Mesodermal cell (in vitro differentiated cells): ENCODE results near the gene TMEM44.
A peak's percentile ranks its signal among the peaks of the same experiment; 100 is the strongest.

Experiments used
- H3K27ac ChIP-seq: 2 replicates; pipeline ENCODE4 v1.7.0; 2013; ENCODE audit warnings: mild to moderate bottlenecking, low read depth, low read length, moderate library complexity; ENCODE audit not compliant: severe bottlenecking
- H3K36me3 ChIP-seq: 2 replicates; pipeline ENCODE4 v1.7.1; 2013; ENCODE audit warnings: mild to moderate bottlenecking, low read length, moderate library complexity; ENCODE audit not compliant: control insufficient read depth, insufficient read depth
- H3K4me1 ChIP-seq: one replicate; pipeline ENCODE4 v1.7.1; 2013; ENCODE audit warnings: mild to moderate bottlenecking, low read length; ENCODE audit not compliant: insufficient read depth, control insufficient read depth, poor library complexity, severe bottlenecking
- H3K4me3 ChIP-seq: 2 replicates; pipeline ENCODE4 v1.7.0; 2013; ENCODE audit warnings: low read length, control low read depth, mild to moderate bottlenecking; ENCODE audit not compliant: insufficient read depth, poor library complexity, severe bottlenecking; ENCODE audit errors: extremely low read depth
- H3K9me3 ChIP-seq: 2 replicates; pipeline ENCODE4 v1.7.1; 2013; ENCODE audit warnings: mild to moderate bottlenecking, low read length, moderate library complexity; ENCODE audit not compliant: control insufficient read depth
- WGBS, 2 experiments: methylation state at CpG; one replicate each; pipeline ENCODE4 v1.1.5; 2013; ENCODE audit warnings: missing lambda C conversion rate in 2 of 2; ENCODE audit not compliant: insufficient coverage in 2 of 2; 5-methylcytosine and 5-hydroxymethylcytosine counted together

The TMEM44 gene

GRCh38 chr3:194571491-194572142 is 61.6 kb downstream of the TMEM44 start:
- Histone ChIP-seq H3K9me3 (no peaks in the 10 kb centered on the region), H3K27ac (peak overlapping the region; percentile 92), H3K4me1 (peaks cover 38% of the 10 kb centered on the region), H3K4me3 (no peak overlapping the region), H3K36me3 (no peaks in the 10 kb centered on the region)
- 75 to 78% methylated on average over 13 to 15 of the region's 16 CpGs for WGBS, 2 experiments

GRCh38 chr3:194570898-194571297 is 62.3 kb downstream of the TMEM44 start:
- no peaks in the 10 kb centered on the region for H3K9me3 ChIP-seq
- no peak overlapping the region for H3K4me3 ChIP-seq
- H3K36me3 ChIP-seq = no peaks in the 10 kb centered on the region
- H3K27ac ChIP-seq = no peak overlapping the region
- peaks cover 37% of the 10 kb centered on the region for H3K4me1 ChIP-seq
- 97 to 100% methylated on average over 2 to 6 of the region's 8 CpGs for WGBS, 2 experiments

GRCh38 chr3:194570235-194570634 is 63.0 kb downstream of the TMEM44 start:
- peaks cover 35% of the 10 kb centered on the region for H3K4me1 ChIP-seq
- H3K9me3 ChIP-seq = no peaks in the 10 kb centered on the region
- no peak overlapping the region for H3K27ac ChIP-seq
- WGBS, 2 experiments = 96 to 98% methylated on average over 12 to 13 of the region's 13 CpGs
- no peak overlapping the region for H3K4me3 ChIP-seq
- H3K36me3 ChIP-seq = no peaks in the 10 kb centered on the region

GRCh38 chr3:194569252-194569651 is 64.0 kb downstream of the TMEM44 start:
- WGBS, 2 experiments = 82 to 83% methylated on average over 8 to 9 of the region's 12 CpGs
- Histone ChIP-seq H3K4me1 (peaks cover 32% of the 10 kb centered on the region), H3K4me3 (no peak overlapping the region), H3K36me3 (no peaks in the 10 kb centered on the region), H3K9me3 (no peaks in the 10 kb centered on the region), H3K27ac (no peak overlapping the region)

GRCh38 chr3:194565597-194566190 is 67.5 kb downstream of the TMEM44 start:
- peaks cover 14% of the 10 kb centered on the region for H3K4me1 ChIP-seq
- no peak overlapping the region for H3K4me3 ChIP-seq
- H3K36me3 ChIP-seq = no peaks in the 10 kb centered on the region
- 75 to 93% methylated on average over 2 to 3 of the region's 9 CpGs for WGBS, 2 experiments
- no peaks in the 10 kb centered on the region for H3K9me3 ChIP-seq
- H3K27ac ChIP-seq = no peak overlapping the region

- H3K27ac ChIP-seq = no peak overlapping the region
- WGBS, 2 experiments = 78 to 97% methylated on average over 2 of the region's 2 CpGs
- H3K4me3 ChIP-seq = no peak overlapping the region
These were observed 70.2 kb downstream of the TMEM44 start for GRCh38 chr3:194562986-194563385.

GRCh38 chr3:194561306-194561974 is 71.8 kb downstream of the TMEM44 start:
- no peaks in the 10 kb centered on the region for H3K36me3 ChIP-seq
- H3K27ac ChIP-seq = no peak overlapping the region
- H3K4me3 ChIP-seq = no peak overlapping the region
- H3K4me1 ChIP-seq = peaks cover 5% of the 10 kb centered on the region
- WGBS, 2 experiments = 95 to 96% methylated on average over 7 of the region's 7 CpGs
- no peaks in the 10 kb centered on the region for H3K9me3 ChIP-seq

More at GRCh38 chr3:194562986-194563385, 70.2 kb downstream of the TMEM44 start:
- H3K36me3 ChIP-seq = no peaks in the 10 kb centered on the region
- no peaks in the 10 kb centered on the region for H3K9me3 ChIP-seq
- H3K4me1 ChIP-seq = peaks cover 5% of the 10 kb centered on the region

- H3K4me1 ChIP-seq = peaks cover 10% of the 10 kb centered on the region
- H3K36me3 ChIP-seq = no peaks in the 10 kb centered on the region
- WGBS, 2 experiments = 89 to 99% methylated on average over 6 to 7 of the region's 7 CpGs
- no peak overlapping the region for H3K4me3 ChIP-seq
- no peaks in the 10 kb centered on the region for H3K9me3 ChIP-seq
- H3K27ac ChIP-seq = no peak overlapping the region
These were observed 73.2 kb downstream of the TMEM44 start for GRCh38 chr3:194560047-194560446.

GRCh38 chr3:194559530-194559929 is 73.7 kb downstream of the TMEM44 start:
- Histone ChIP-seq H3K4me3 (no peak overlapping the region), H3K9me3 (no peaks in the 10 kb centered on the region), H3K27ac (no peak overlapping the region), H3K4me1 (peaks cover 11% of the 10 kb centered on the region), H3K36me3 (no peaks in the 10 kb centered on the region)
- 89 to 91% methylated on average over 3 to 5 of the region's 5 CpGs for WGBS, 2 experiments

- Histone ChIP-seq H3K36me3 (no peaks in the 10 kb centered on the region), H3K27ac (no peak overlapping the region), H3K9me3 (no peaks in the 10 kb centered on the region), H3K4me1 (peaks cover 11% of the 10 kb centered on the region), H3K4me3 (no peak overlapping the region)
- WGBS, 2 experiments = 77 to 96% methylated on average over 9 to 10 of the region's 13 CpGs
These were observed 76.8 kb downstream of the TMEM44 start for GRCh38 chr3:194556086-194557056.
